Measurements from ENCODE around the gene ABCA13.

- TF ChIP-seq CTCF (IDR thresholded peaks at IDR 0.05), result no peak
- TF ChIP-seq POLR2AphosphoS5 (IDR thresholded peaks at IDR 0.05), result no peak
- TF ChIP-seq POLR2A (IDR thresholded peaks at IDR 0.05), result no peak
These were observed 21.7 kb downstream of the ABCA13 start for GRCh38 chr7:48192996-48193395.

Measured in gastroesophageal sphincter (tissue), 3 donors.